Measurements from ENCODE around the gene HMG20B. TPM values are rescaled to one million over a fixed set of nuclear protein-coding genes. Genes with fewer than 3 reads are reported as not detected.

The HMG20B gene
- total RNA-seq (10 to 100 TPM; 66.3 to 67.8 TPM), polyA plus RNA-seq (100 to 1,000 TPM in 1 of 2 donors, 10 to 100 TPM in 1; 67.7 to 175 TPM)
- long read RNA-seq, donor 1, transcript HMG20B-202 (10 exons, 1,596 nt): major isoform, 514 of 636 reads
- long read RNA-seq, donor 1, partial matches to known transcripts: 69 of 636 reads
- long read RNA-seq, donor 1, other reads (novel, unspliced or antisense): 53 of 636 reads
- long read RNA-seq, donor 2, transcript HMG20B-202 (10 exons, 1,596 nt): major isoform, 63 of 95 reads
- long read RNA-seq, donor 2, partial matches to known transcripts: 12 of 95 reads
- long read RNA-seq, donor 2, other reads (novel, unspliced or antisense): 18 of 95 reads

- H3K9me3 ChIP-seq (ENCODE audit: control insufficient read depth, low read length): no peaks in the 10 kb centered on the region
- H3K4me3 ChIP-seq (ENCODE audit: low read length in 2 of 2): peak within 1 kb of the TSS; percentile 74 to 94
- no peaks in the 10 kb centered on the region for H3K36me3 ChIP-seq (ENCODE audit: control insufficient read depth in 1 of 2, insufficient read depth in 2 of 2, low read length in 1 of 2)
- DNase-seq: no peak
- WGBS, 2 donors: 1 to 2% methylated on average over 16 to 30 of the region's 30 CpGs
- intact Hi-C loops (cut with DNase I): loop anchor here in 1 of 2 donors (1.0 to 5.0 kb wide), 2 partner anchors 16 to 34 kb away; partner anchors contain the start of genes MFSD12 and TBXA2R
- H3K4me1 ChIP-seq (ENCODE audit: control insufficient read depth in 1 of 2, insufficient read depth in 2 of 2, low read length in 2 of 2): no peaks in the 10 kb centered on the region
- no peaks in the 10 kb centered on the region for H3K27me3 ChIP-seq (ENCODE audit: control insufficient read depth in 1 of 2, insufficient read depth in 2 of 2, low read length in 1 of 2)
- ATAC-seq (ENCODE audit: low FRiP score): no peak
- peak within 1 kb of the TSS in 1 of 2 donors; percentile 32 for H3K27ac ChIP-seq (ENCODE audit: low read depth in 1 of 2, low read length in 2 of 2)
These were observed at the start of gene HMG20B for GRCh38 chr19:3572855-3573161. HMG20B (plus strand) TSS chr19:3572944; CDS start chr19:3573310, 366 bp downstream.

- Histone ChIP-seq H3K9me3 (ENCODE audit: control insufficient read depth, low read length) (no peaks in the 10 kb centered on the region), H3K4me3 (ENCODE audit: low read length in 2 of 2) (no peak overlapping the region), H3K36me3 (ENCODE audit: control insufficient read depth in 1 of 2, insufficient read depth in 2 of 2, low read length in 1 of 2) (no peaks in the 10 kb centered on the region), H3K4me1 (ENCODE audit: control insufficient read depth in 1 of 2, insufficient read depth in 2 of 2, low read length in 2 of 2) (no peaks in the 10 kb centered on the region), H3K27me3 (ENCODE audit: control insufficient read depth in 1 of 2, insufficient read depth in 2 of 2, low read length in 1 of 2) (no peaks in the 10 kb centered on the region), H3K27ac (ENCODE audit: low read depth in 1 of 2, low read length in 2 of 2) (no peak overlapping the region)
- ATAC-seq (ENCODE audit: low FRiP score): no peak
- WGBS, 2 donors: 86 to 88% methylated on average over 21 of the region's 21 CpGs
- intact Hi-C loops (cut with DNase I): no loop called here
- no peak for DNase-seq
These were observed 49.2 kb upstream of the HMG20B start for GRCh38 chr19:3523361-3524077.

- Histone ChIP-seq H3K27ac (ENCODE audit: low read depth in 1 of 2, low read length in 2 of 2) (no peak overlapping the region), H3K36me3 (ENCODE audit: control insufficient read depth in 1 of 2, insufficient read depth in 2 of 2, low read length in 1 of 2) (no peaks in the 10 kb centered on the region), H3K4me3 (ENCODE audit: low read length in 2 of 2) (no peak overlapping the region), H3K27me3 (ENCODE audit: control insufficient read depth in 1 of 2, insufficient read depth in 2 of 2, low read length in 1 of 2) (no peaks in the 10 kb centered on the region), H3K4me1 (ENCODE audit: control insufficient read depth in 1 of 2, insufficient read depth in 2 of 2, low read length in 2 of 2) (no peaks in the 10 kb centered on the region), H3K9me3 (ENCODE audit: control insufficient read depth, low read length) (no peaks in the 10 kb centered on the region)
- intact Hi-C loops (cut with DNase I): no loop called here
- 89 to 91% methylated on average over 33 of the region's 33 CpGs for WGBS, 2 donors
- ATAC-seq (ENCODE audit: low FRiP score): no peak
- no peak for DNase-seq
These were observed 48.5 kb upstream of the HMG20B start for GRCh38 chr19:3524078-3524842.

- DNase-seq: no peak
- H3K36me3 ChIP-seq (ENCODE audit: control insufficient read depth in 1 of 2, insufficient read depth in 2 of 2, low read length in 1 of 2): no peaks in the 10 kb centered on the region
- no peak overlapping the region for H3K27ac ChIP-seq (ENCODE audit: low read depth in 1 of 2, low read length in 2 of 2)
- 93 to 94% methylated on average over 20 of the region's 20 CpGs for WGBS, 2 donors
- H3K9me3 ChIP-seq (ENCODE audit: control insufficient read depth, low read length): no peaks in the 10 kb centered on the region
- intact Hi-C loops (cut with DNase I): no loop called here
- no peaks in the 10 kb centered on the region for H3K27me3 ChIP-seq (ENCODE audit: control insufficient read depth in 1 of 2, insufficient read depth in 2 of 2, low read length in 1 of 2)
- H3K4me3 ChIP-seq (ENCODE audit: low read length in 2 of 2): no peak overlapping the region
- ATAC-seq (ENCODE audit: low FRiP score): no peak
- H3K4me1 ChIP-seq (ENCODE audit: control insufficient read depth in 1 of 2, insufficient read depth in 2 of 2, low read length in 2 of 2): no peaks in the 10 kb centered on the region
These were observed 47.8 kb upstream of the HMG20B start for GRCh38 chr19:3524904-3525451.

- DNase-seq: no peak
- WGBS, 2 donors: 88 to 90% methylated on average over 26 to 28 of the region's 28 CpGs
These were observed 46.1 kb upstream of the HMG20B start for GRCh38 chr19:3526507-3527237.

GRCh38 chr19:3527238-3527910 lies 45.4 kb upstream of the HMG20B start:
- no peaks in the 10 kb centered on the region for H3K4me1 ChIP-seq (ENCODE audit: control insufficient read depth in 1 of 2, insufficient read depth in 2 of 2, low read length in 2 of 2)
- intact Hi-C loops (cut with DNase I): no loop called here
- ATAC-seq (ENCODE audit: low FRiP score): no peak

More at GRCh38 chr19:3526507-3527237, 46.1 kb upstream of the HMG20B start:
- no peaks in the 10 kb centered on the region for H3K4me1 ChIP-seq (ENCODE audit: control insufficient read depth in 1 of 2, insufficient read depth in 2 of 2, low read length in 2 of 2)
- no peak overlapping the region for H3K4me3 ChIP-seq (ENCODE audit: low read length in 2 of 2)
- H3K36me3 ChIP-seq (ENCODE audit: control insufficient read depth in 1 of 2, insufficient read depth in 2 of 2, low read length in 1 of 2): peaks cover 0 to 3% of the 10 kb centered on the region in 2 donors
- no peak for ATAC-seq (ENCODE audit: low FRiP score)
- H3K27me3 ChIP-seq (ENCODE audit: control insufficient read depth in 1 of 2, insufficient read depth in 2 of 2, low read length in 1 of 2): no peaks in the 10 kb centered on the region
- no peak overlapping the region for H3K27ac ChIP-seq (ENCODE audit: low read depth in 1 of 2, low read length in 2 of 2)
- no peaks in the 10 kb centered on the region for H3K9me3 ChIP-seq (ENCODE audit: control insufficient read depth, low read length)
- intact Hi-C loops (cut with DNase I): no loop called here

GRCh38 chr19:3528080-3528479 lies 44.7 kb upstream of the HMG20B start:
- intact Hi-C loops (cut with DNase I): no loop called here
- 98 to 99% methylated on average over 14 of the region's 14 CpGs for WGBS, 2 donors
- ATAC-seq (ENCODE audit: low FRiP score): no peak

More at GRCh38 chr19:3527238-3527910, 45.4 kb upstream of the HMG20B start:
- Histone ChIP-seq H3K27ac (ENCODE audit: low read depth in 1 of 2, low read length in 2 of 2) (no peak overlapping the region), H3K9me3 (ENCODE audit: control insufficient read depth, low read length) (no peaks in the 10 kb centered on the region), H3K4me3 (ENCODE audit: low read length in 2 of 2) (no peak overlapping the region), H3K36me3 (ENCODE audit: control insufficient read depth in 1 of 2, insufficient read depth in 2 of 2, low read length in 1 of 2) (peaks cover 0 to 5% of the 10 kb centered on the region in 2 donors), H3K27me3 (ENCODE audit: control insufficient read depth in 1 of 2, insufficient read depth in 2 of 2, low read length in 1 of 2) (no peaks in the 10 kb centered on the region)
- WGBS, 2 donors: 92 to 96% methylated on average over 20 to 21 of the region's 21 CpGs
- no peak for DNase-seq

More at GRCh38 chr19:3528080-3528479, 44.7 kb upstream of the HMG20B start:
- no peaks in the 10 kb centered on the region for H3K27me3 ChIP-seq (ENCODE audit: control insufficient read depth in 1 of 2, insufficient read depth in 2 of 2, low read length in 1 of 2)
- no peak for DNase-seq
- H3K36me3 ChIP-seq (ENCODE audit: control insufficient read depth in 1 of 2, insufficient read depth in 2 of 2, low read length in 1 of 2): peaks cover 0 to 5% of the 10 kb centered on the region in 2 donors
- H3K4me1 ChIP-seq (ENCODE audit: control insufficient read depth in 1 of 2, insufficient read depth in 2 of 2, low read length in 2 of 2): no peaks in the 10 kb centered on the region
- H3K27ac ChIP-seq (ENCODE audit: low read depth in 1 of 2, low read length in 2 of 2): no peak overlapping the region
- no peak overlapping the region for H3K4me3 ChIP-seq (ENCODE audit: low read length in 2 of 2)
- H3K9me3 ChIP-seq (ENCODE audit: control insufficient read depth, low read length): no peaks in the 10 kb centered on the region
